WI38 (cell line): ENCODE data around the gene ANKRD55.

ENCODE experiments used
- H3K4me3 ChIP-seq: 2 replicates; pipeline ENCODE4 v1.5.1; 2011; ENCODE audit warnings: low read depth, mild to moderate bottlenecking, control low read depth, low read length
- TF ChIP-seq, protein P1 (sequence below): IDR thresholded peaks from 2 replicates; pipeline ENCODE4 v1.5.1; 2012; ENCODE audit warnings: low read depth, mild to moderate bottlenecking, control low read depth, low read length

The ANKRD55 gene

GRCh38 chr5:56146674-56147073 is 86.5 kb downstream of the ANKRD55 start:
- no peak overlapping the region for H3K4me3 ChIP-seq
- TF ChIP-seq, protein P1, sequence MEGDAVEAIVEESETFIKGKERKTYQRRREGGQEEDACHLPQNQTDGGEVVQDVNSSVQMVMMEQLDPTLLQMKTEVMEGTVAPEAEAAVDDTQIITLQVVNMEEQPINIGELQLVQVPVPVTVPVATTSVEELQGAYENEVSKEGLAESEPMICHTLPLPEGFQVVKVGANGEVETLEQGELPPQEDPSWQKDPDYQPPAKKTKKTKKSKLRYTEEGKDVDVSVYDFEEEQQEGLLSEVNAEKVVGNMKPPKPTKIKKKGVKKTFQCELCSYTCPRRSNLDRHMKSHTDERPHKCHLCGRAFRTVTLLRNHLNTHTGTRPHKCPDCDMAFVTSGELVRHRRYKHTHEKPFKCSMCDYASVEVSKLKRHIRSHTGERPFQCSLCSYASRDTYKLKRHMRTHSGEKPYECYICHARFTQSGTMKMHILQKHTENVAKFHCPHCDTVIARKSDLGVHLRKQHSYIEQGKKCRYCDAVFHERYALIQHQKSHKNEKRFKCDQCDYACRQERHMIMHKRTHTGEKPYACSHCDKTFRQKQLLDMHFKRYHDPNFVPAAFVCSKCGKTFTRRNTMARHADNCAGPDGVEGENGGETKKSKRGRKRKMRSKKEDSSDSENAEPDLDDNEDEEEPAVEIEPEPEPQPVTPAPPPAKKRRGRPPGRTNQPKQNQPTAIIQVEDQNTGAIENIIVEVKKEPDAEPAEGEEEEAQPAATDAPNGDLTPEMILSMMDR = no peak

- H3K4me3 ChIP-seq = no peak overlapping the region
- TF ChIP-seq, protein P1 = no peak
Observed at GRCh38 chr5:56145511-56145910, 87.6 kb downstream of the ANKRD55 start.

DNA sequence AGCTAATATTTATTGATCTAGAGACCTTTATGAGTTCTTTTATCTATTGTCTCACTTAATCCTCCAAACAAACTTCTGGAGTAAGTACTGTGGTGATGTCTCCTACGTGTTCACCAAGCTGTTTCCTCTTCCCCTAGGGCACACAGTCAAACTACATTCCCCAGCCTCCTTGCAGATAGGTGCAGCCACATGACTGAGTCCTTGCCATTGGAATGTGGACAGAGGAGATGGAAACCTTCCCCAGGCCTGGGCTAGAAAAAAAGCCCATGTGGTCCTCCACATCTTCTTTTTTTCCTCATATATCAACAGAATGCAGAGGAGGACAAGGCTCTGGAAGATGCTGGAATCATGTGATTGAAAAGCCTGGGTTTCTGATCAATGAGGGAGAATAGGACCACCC is 88.0 kb downstream of the ANKRD55 start:
- TF ChIP-seq, protein P1 = no peak
- H3K4me3 ChIP-seq = no peak overlapping the region

DNA sequence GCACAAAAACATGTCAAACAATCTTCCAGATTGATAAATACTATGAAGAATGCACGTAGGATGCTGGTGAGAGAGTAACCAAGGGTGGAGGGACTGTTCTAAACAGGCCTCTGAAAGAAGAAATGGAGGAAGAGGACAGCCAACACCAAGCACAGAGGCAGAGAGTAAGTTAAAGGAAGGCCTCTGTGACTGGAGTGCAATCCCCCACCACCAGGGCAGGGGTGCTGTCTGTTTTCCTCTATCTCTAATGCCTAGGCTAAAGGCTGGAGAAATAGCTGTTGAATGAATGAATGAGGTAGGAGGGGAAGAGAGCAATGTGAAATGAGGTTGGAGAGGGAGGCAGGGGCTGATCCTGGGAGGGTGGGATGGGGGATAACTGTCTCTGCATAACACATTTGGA is 88.9 kb downstream of the ANKRD55 start:
- H3K4me3 ChIP-seq = no peak overlapping the region
- TF ChIP-seq, protein P1 = no peak

GRCh38 chr5:56143373-56143714 is 89.8 kb downstream of the ANKRD55 start:
- TF ChIP-seq, protein P1 = no peak
- H3K4me3 ChIP-seq = no peak overlapping the region

DNA sequence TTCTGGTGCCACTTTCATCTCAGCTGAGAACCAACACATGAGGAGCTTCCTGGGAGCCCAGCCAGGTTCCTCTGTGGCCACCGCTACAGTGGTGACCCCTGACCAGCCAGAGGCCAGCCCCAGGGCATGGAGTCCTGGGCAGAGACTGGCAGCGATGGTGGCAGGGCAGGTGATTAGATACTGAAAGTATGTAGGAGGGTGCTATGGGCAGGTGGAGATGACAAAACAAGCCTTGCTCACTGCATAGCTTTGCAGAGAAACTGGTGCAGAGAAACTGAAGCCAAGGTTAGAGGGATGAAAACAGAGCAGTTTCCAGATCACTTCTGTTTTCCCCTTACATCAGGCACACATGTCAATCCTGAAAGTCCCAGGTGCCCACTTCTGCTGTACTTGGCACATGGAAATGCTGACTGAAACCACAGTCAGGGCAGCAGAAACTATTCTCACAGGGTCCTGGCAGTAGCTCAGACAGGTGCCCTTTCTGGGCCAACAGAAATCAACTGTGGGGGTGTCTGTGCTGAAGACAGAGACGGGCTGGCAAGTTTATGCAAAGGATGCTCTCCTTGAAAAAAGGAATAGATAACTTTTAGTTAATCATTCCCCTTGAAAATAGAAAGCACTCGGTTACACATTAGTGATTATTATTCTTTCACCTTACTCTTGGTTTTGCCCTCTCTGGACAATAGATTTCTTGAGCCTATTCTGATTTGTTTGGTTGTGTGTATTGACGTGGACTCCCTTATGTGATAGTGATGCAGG is 90.3 kb downstream of the ANKRD55 start:
- H3K4me3 ChIP-seq = no peak overlapping the region
- TF ChIP-seq, protein P1 = no peak

- H3K4me3 ChIP-seq = no peak overlapping the region
- TF ChIP-seq, protein P1 = no peak
Observed at GRCh38 chr5:56142233-56142613, 90.9 kb downstream of the ANKRD55 start.
